Esophagus squamous epithelium (tissue), 5 donors: ENCODE measurements around the gene TXNDC11. TPM values are rescaled to one million over a fixed set of nuclear protein-coding genes. Genes with fewer than 3 reads are reported as not detected.
A peak's percentile ranks its signal among the peaks of the same experiment; 100 is the strongest.

Experiments
- DNase-seq: peaks from one replicate; lab custom pipeline; 2025; lab: John Stamatoyannopoulos, UW
- H3K27ac ChIP-seq, 4 donors: fragments of 200-600 bp; sonication (generic); one replicate each; pipeline ENCODE4 v1.5.1; 2016 to 2019; ENCODE audit warnings: mild to moderate bottlenecking in 1 of 4
- H3K27me3 ChIP-seq, 4 donors: fragments of 200-600 bp; sonication (generic); 1 replicate in 3 of 4; 2 replicates in 1 of 4; pipeline versions ENCODE4 v1.5.1 to v1.6.0; 2017 to 2021; ENCODE audit warnings: antibody characterized with exemption in 1 of 4
- H3K36me3 ChIP-seq, 3 donors: fragments of 200-600 bp; sonication (generic); one replicate each; pipeline ENCODE4 v1.5.1; 2016 to 2019
- H3K4me1 ChIP-seq, 3 donors: fragments of 200-600 bp; sonication (generic); one replicate each; pipeline ENCODE4 v1.5.1; 2017 to 2019
- H3K4me3 ChIP-seq, 4 donors: fragments of 200-600 bp; sonication (generic); 1 replicate in 3 of 4; 2 replicates in 1 of 4; pipeline ENCODE4 v1.5.1; 2016 to 2019; ENCODE audit warnings: mild to moderate bottlenecking in 2 of 4, moderate library complexity in 1 of 4
- H3K9me3 ChIP-seq, 3 donors: fragments of 200-600 bp; sonication (generic); one replicate each; pipeline ENCODE4 v1.5.1; 2016 to 2019
- CTCF ChIP-seq, 6 experiments: fragments of 450-650 bp in 4 of 6; fragments of 200-600 bp in 2 of 6; sonication (generic) in 2 of 6; IDR thresholded peaks; one replicate each; pipeline ENCODE4 v1.5.1; 2016 to 2019; ENCODE audit warnings: antibody characterized with exemption in 6 of 6, mild to moderate bottlenecking in 4 of 6, moderate library complexity in 4 of 6
- POLR2A ChIP-seq, 4 donors: fragments of 450-650 bp; IDR thresholded peaks; one replicate each; pipeline ENCODE4 v1.6.1; 2017; ENCODE audit warnings: antibody characterized with exemption in 4 of 4, mild to moderate bottlenecking in 4 of 4, moderate library complexity in 3 of 4
- WGBS, 2 donors: methylation state at CpG; one replicate each; pipeline ENCODE4 v1.1.5; 2018; 5-methylcytosine and 5-hydroxymethylcytosine counted together
- intact Hi-C: fragments of 100-400 bp; cut with DNase I; formaldehyde crosslinking; loops from one replicate; pipeline ENCODE4 v1.15.0; 2022
- total RNA-seq, 4 donors: library from RNA; depleted of rRNA; stranded (reverse); fragments of >200 nt; gene quantifications; one replicate each; pipeline ENCODE4 v1.1.0, GENCODE V29; 2016
- donor health status: DM: yes; HTN: yes; CAD: no.

The TXNDC11 gene
- total RNA-seq, 4 donors from 2014 or later = 26.0 to 39.1 (median 35.9) TPM

GRCh38 chr16:11757671-11758545, 15.3 kb upstream of the TXNDC11 start:
- DNase-seq = no peak
- H3K4me1 ChIP-seq = peaks cover 0 to 9% (median 2%) of the 10 kb centered on the region in 3 donors
- H3K9me3 ChIP-seq = no peaks in the 10 kb centered on the region
- H3K27ac ChIP-seq = peak overlapping the region in 1 of 4 donors; percentile 13
- no peaks in the 10 kb centered on the region for H3K27me3 ChIP-seq
- TF ChIP-seq POLR2A (IDR thresholded peaks at IDR 0.05) = no peak
- no peak for TF ChIP-seq CTCF (IDR thresholded peaks at IDR 0.05)
- H3K4me3 ChIP-seq = no peak overlapping the region
- intact Hi-C loops = no loop called here
- WGBS, 2 donors = 62 to 64% methylated on average over 9 to 10 of the region's 10 CpGs
- peaks cover 17 to 98% (median 27%) of the 10 kb centered on the region in 3 donors for H3K36me3 ChIP-seq

GRCh38 chr16:11756248-11756647, 13.6 kb upstream of the TXNDC11 start:
- Histone ChIP-seq H3K27ac (no peak overlapping the region), H3K4me3 (no peak overlapping the region), H3K27me3 (no peaks in the 10 kb centered on the region), H3K9me3 (no peaks in the 10 kb centered on the region), H3K36me3 (peaks cover 23 to 98% (median 35%) of the 10 kb centered on the region in 3 donors), H3K4me1 (peaks cover 0 to 9% (median 2%) of the 10 kb centered on the region in 3 donors)
- intact Hi-C loops = no loop called here
- no peak for TF ChIP-seq CTCF (IDR thresholded peaks at IDR 0.05)
- no peak for TF ChIP-seq POLR2A (IDR thresholded peaks at IDR 0.05)
- no peak for DNase-seq
- WGBS, 2 donors = 93 to 97% methylated on average over 3 of the region's 3 CpGs

- H3K27me3 ChIP-seq = no peaks in the 10 kb centered on the region
- WGBS, 2 donors = 82 to 89% methylated on average over 13 of the region's 13 CpGs
- no peaks in the 10 kb centered on the region for H3K9me3 ChIP-seq
- DNase-seq = no peak
- H3K4me1 ChIP-seq = peaks cover 0 to 9% (median 2%) of the 10 kb centered on the region in 3 donors
- TF ChIP-seq POLR2A (IDR thresholded peaks at IDR 0.05) (no peak), CTCF (IDR thresholded peaks at IDR 0.05) (no peak)
- peaks cover 23 to 98% (median 40%) of the 10 kb centered on the region in 3 donors for H3K36me3 ChIP-seq
- H3K4me3 ChIP-seq = no peak overlapping the region
- no peak overlapping the region for H3K27ac ChIP-seq
- intact Hi-C loops = no loop called here
These were observed 12.5 kb upstream of the TXNDC11 start for GRCh38 chr16:11755022-11755760.

- 91 to 94% methylated on average over 3 of the region's 3 CpGs for WGBS, 2 donors
- no peak for TF ChIP-seq CTCF (IDR thresholded peaks at IDR 0.05)
- no peak for TF ChIP-seq POLR2A (IDR thresholded peaks at IDR 0.05)
- DNase-seq = no peak
- Histone ChIP-seq H3K27ac (no peak overlapping the region), H3K4me1 (peaks cover 0 to 3% (median 1%) of the 10 kb centered on the region in 3 donors), H3K9me3 (no peaks in the 10 kb centered on the region), H3K27me3 (no peaks in the 10 kb centered on the region), H3K4me3 (no peak overlapping the region), H3K36me3 (peaks cover 23 to 99% (median 33%) of the 10 kb centered on the region in 3 donors)
- intact Hi-C loops = no loop called here
These were observed 10.2 kb upstream of the TXNDC11 start for GRCh38 chr16:11752856-11753255.

- Histone ChIP-seq H3K27me3 (no peaks in the 10 kb centered on the region), H3K4me3 (no peak overlapping the region), H3K27ac (no peak overlapping the region), H3K9me3 (no peaks in the 10 kb centered on the region), H3K36me3 (peaks cover 11 to 74% (median 25%) of the 10 kb centered on the region in 3 donors), H3K4me1 (no peaks in the 10 kb centered on the region)
- DNase-seq = no peak
- WGBS, 2 donors = 84 to 89% methylated on average over 6 to 7 of the region's 7 CpGs
- intact Hi-C loops = no loop called here
- no peak for TF ChIP-seq CTCF (IDR thresholded peaks at IDR 0.05)
These were observed 7.4 kb upstream of the TXNDC11 start for GRCh38 chr16:11750056-11750455.
